ENCODE data around the gene MOG.

Gene MOG

GRCh38 chr6:29628419-29629281 is 28.2 kb upstream of the MOG start:
- H3K9ac ChIP-seq (ENCODE audit: low read depth, low read length), result peak overlapping the region; percentile 77
- H3K9me3 ChIP-seq (replicated peaks; ENCODE audit: low read length), result no peaks in the 10 kb centered on the region
- H3K36me3 ChIP-seq (ENCODE audit: insufficient read depth, low read length), result no peaks in the 10 kb centered on the region
- no peaks in the 10 kb centered on the region for H3K27me3 ChIP-seq (ENCODE audit: control insufficient read depth, insufficient read depth, low read length)
- peaks cover 23% of the 10 kb centered on the region for H3K4me1 ChIP-seq (ENCODE audit: control insufficient read depth, insufficient read depth, low read length)
- H3K4me2 ChIP-seq (ENCODE audit: low read length), result peak overlapping the region; percentile 91
- peak overlapping the region; percentile 74 for H3K4me3 ChIP-seq (ENCODE audit: low read length)

- no peaks in the 10 kb centered on the region for H3K27me3 ChIP-seq (ENCODE audit: control insufficient read depth, insufficient read depth, low read length)
- H3K9me3 ChIP-seq (replicated peaks; ENCODE audit: low read length), result no peaks in the 10 kb centered on the region
- no peak overlapping the region for H3K4me3 ChIP-seq (ENCODE audit: low read length)
- peaks cover 25% of the 10 kb centered on the region for H3K4me1 ChIP-seq (ENCODE audit: control insufficient read depth, insufficient read depth, low read length)
- no peak overlapping the region for H3K9ac ChIP-seq (ENCODE audit: low read depth, low read length)
- peak overlapping the region; percentile 91 for H3K4me2 ChIP-seq (ENCODE audit: low read length)
- no peaks in the 10 kb centered on the region for H3K36me3 ChIP-seq (ENCODE audit: insufficient read depth, low read length)
Measured at GRCh38 chr6:29629571-29629970, 27.3 kb upstream of the MOG start.

- Histone ChIP-seq H3K4me2 (ENCODE audit: low read length) (no peak overlapping the region), H3K4me3 (ENCODE audit: low read length) (no peak overlapping the region), H3K9me3 (replicated peaks; ENCODE audit: low read length) (no peaks in the 10 kb centered on the region), H3K27me3 (ENCODE audit: control insufficient read depth, insufficient read depth, low read length) (no peaks in the 10 kb centered on the region), H3K36me3 (ENCODE audit: insufficient read depth, low read length) (no peaks in the 10 kb centered on the region), H3K4me1 (ENCODE audit: control insufficient read depth, insufficient read depth, low read length) (peaks cover 25% of the 10 kb centered on the region), H3K9ac (ENCODE audit: low read depth, low read length) (no peak overlapping the region)
Measured at GRCh38 chr6:29630315-29630714, 26.6 kb upstream of the MOG start.

GRCh38 chr6:29631209-29631810 is 25.6 kb upstream of the MOG start:
- Histone ChIP-seq H3K4me3 (ENCODE audit: low read length) (peak overlapping the region; percentile 81), H3K9me3 (replicated peaks; ENCODE audit: low read length) (no peaks in the 10 kb centered on the region), H3K4me2 (ENCODE audit: low read length) (peak overlapping the region; percentile 98), H3K9ac (ENCODE audit: low read depth, low read length) (peak overlapping the region; percentile 75), H3K36me3 (ENCODE audit: insufficient read depth, low read length) (no peaks in the 10 kb centered on the region), H3K4me1 (ENCODE audit: control insufficient read depth, insufficient read depth, low read length) (peaks cover 25% of the 10 kb centered on the region), H3K27me3 (ENCODE audit: control insufficient read depth, insufficient read depth, low read length) (no peaks in the 10 kb centered on the region)

GRCh38 chr6:29631860-29632731 is 24.8 kb upstream of the MOG start:
- peak overlapping the region; percentile 98 for H3K4me2 ChIP-seq (ENCODE audit: low read length)
- H3K4me1 ChIP-seq (ENCODE audit: control insufficient read depth, insufficient read depth, low read length), result peaks cover 25% of the 10 kb centered on the region
- H3K4me3 ChIP-seq (ENCODE audit: low read length), result peak overlapping the region; percentile 81
- peak overlapping the region; percentile 75 for H3K9ac ChIP-seq (ENCODE audit: low read depth, low read length)
- H3K36me3 ChIP-seq (ENCODE audit: insufficient read depth, low read length), result no peaks in the 10 kb centered on the region
- no peaks in the 10 kb centered on the region for H3K9me3 ChIP-seq (replicated peaks; ENCODE audit: low read length)
- H3K27me3 ChIP-seq (ENCODE audit: control insufficient read depth, insufficient read depth, low read length), result no peaks in the 10 kb centered on the region

- Histone ChIP-seq H3K9me3 (replicated peaks; ENCODE audit: low read length) (no peaks in the 10 kb centered on the region), H3K27me3 (ENCODE audit: control insufficient read depth, insufficient read depth, low read length) (no peaks in the 10 kb centered on the region), H3K9ac (ENCODE audit: low read depth, low read length) (peak within 1 kb of the TSS; percentile 75), H3K4me3 (ENCODE audit: low read length) (peak within 1 kb of the TSS; percentile 81), H3K36me3 (ENCODE audit: insufficient read depth, low read length) (no peaks in the 10 kb centered on the region), H3K4me2 (ENCODE audit: low read length) (peak within 1 kb of the TSS; percentile 98), H3K4me1 (ENCODE audit: control insufficient read depth, insufficient read depth, low read length) (peaks cover 25% of the 10 kb centered on the region)
Measured at GRCh38 chr6:29632789-29633533, 23.9 kb upstream of the MOG start, which contains the start of gene GABBR1. Gene GABBR1 (minus strand): TSS chr6:29633183. CDS start chr6:29632385, 798 bp downstream.

- peak overlapping the region; percentile 81 for H3K4me3 ChIP-seq (ENCODE audit: low read length)
- H3K36me3 ChIP-seq (ENCODE audit: insufficient read depth, low read length), result no peaks in the 10 kb centered on the region
- H3K9ac ChIP-seq (ENCODE audit: low read depth, low read length), result peak overlapping the region; percentile 75
- peak overlapping the region; percentile 98 for H3K4me2 ChIP-seq (ENCODE audit: low read length)
- H3K27me3 ChIP-seq (ENCODE audit: control insufficient read depth, insufficient read depth, low read length), result no peaks in the 10 kb centered on the region
- peaks cover 25% of the 10 kb centered on the region for H3K4me1 ChIP-seq (ENCODE audit: control insufficient read depth, insufficient read depth, low read length)
- no peaks in the 10 kb centered on the region for H3K9me3 ChIP-seq (replicated peaks; ENCODE audit: low read length)
Measured at GRCh38 chr6:29633534-29633905, 23.4 kb upstream of the MOG start.

- no peaks in the 10 kb centered on the region for H3K9me3 ChIP-seq (replicated peaks; ENCODE audit: low read length)
- no peak overlapping the region for H3K9ac ChIP-seq (ENCODE audit: low read depth, low read length)
- H3K4me3 ChIP-seq (ENCODE audit: low read length), result no peak overlapping the region
- peaks cover 7% of the 10 kb centered on the region for H3K27me3 ChIP-seq (ENCODE audit: control insufficient read depth, insufficient read depth, low read length)
- H3K4me2 ChIP-seq (ENCODE audit: low read length), result no peak overlapping the region
- peaks cover 6% of the 10 kb centered on the region for H3K4me1 ChIP-seq (ENCODE audit: control insufficient read depth, insufficient read depth, low read length)
- H3K36me3 ChIP-seq (ENCODE audit: insufficient read depth, low read length), result no peaks in the 10 kb centered on the region
Measured at GRCh38 chr6:29637247-29637646, 19.6 kb upstream of the MOG start.

GRCh38 chr6:29641430-29642148 is 15.3 kb upstream of the MOG start:
- no peaks in the 10 kb centered on the region for H3K36me3 ChIP-seq (ENCODE audit: insufficient read depth, low read length)
- H3K4me2 ChIP-seq (ENCODE audit: low read length), result no peak overlapping the region
- no peaks in the 10 kb centered on the region for H3K9me3 ChIP-seq (replicated peaks; ENCODE audit: low read length)
- no peaks in the 10 kb centered on the region for H3K4me1 ChIP-seq (ENCODE audit: control insufficient read depth, insufficient read depth, low read length)
- H3K9ac ChIP-seq (ENCODE audit: low read depth, low read length), result no peak overlapping the region
- H3K27me3 ChIP-seq (ENCODE audit: control insufficient read depth, insufficient read depth, low read length), result peaks cover 10% of the 10 kb centered on the region
- H3K4me3 ChIP-seq (ENCODE audit: low read length), result no peak overlapping the region

GRCh38 chr6:29647927-29648642 is 8.8 kb upstream of the MOG start:
- no peaks in the 10 kb centered on the region for H3K36me3 ChIP-seq (ENCODE audit: insufficient read depth, low read length)
- H3K27me3 ChIP-seq (ENCODE audit: control insufficient read depth, insufficient read depth, low read length), result no peaks in the 10 kb centered on the region
- no peaks in the 10 kb centered on the region for H3K9me3 ChIP-seq (replicated peaks; ENCODE audit: low read length)
- H3K4me1 ChIP-seq (ENCODE audit: control insufficient read depth, insufficient read depth, low read length), result no peaks in the 10 kb centered on the region
- no peak overlapping the region for H3K4me3 ChIP-seq (ENCODE audit: low read length)
- H3K4me2 ChIP-seq (ENCODE audit: low read length), result no peak overlapping the region
- no peak overlapping the region for H3K9ac ChIP-seq (ENCODE audit: low read depth, low read length)
